Neuronal stem cell (in vitro differentiated cells): Measurements from ENCODE around the gene SPTLC3.

ENCODE experiments used
- DNase-seq: peaks from one replicate; pipeline ENCODE4 v3.0.0-alpha.2; 2013; ENCODE audit warnings: low spot score
- H2AFZ ChIP-seq: one replicate; pipeline ENCODE4 v1.6.1; 2013; ENCODE audit warnings: mild to moderate bottlenecking, low read length, inconsistent platforms
- H2AK5ac ChIP-seq: 2 replicates; pipeline ENCODE4 v1.6.1; 2013; ENCODE audit warnings: low read depth, mild to moderate bottlenecking, inconsistent platforms, low read length, moderate library complexity, mixed read lengths
- H2BK120ac ChIP-seq: 2 replicates; pipeline ENCODE4 v1.6.1; 2013; ENCODE audit warnings: low read depth, mild to moderate bottlenecking, inconsistent platforms, low read length, moderate library complexity, mixed read lengths
- H2BK12ac ChIP-seq: one replicate; pipeline ENCODE4 v1.6.1; 2013; ENCODE audit warnings: low read length, inconsistent platforms
- H2BK15ac ChIP-seq: 2 replicates; pipeline ENCODE4 v1.6.1; 2013; ENCODE audit warnings: mild to moderate bottlenecking, low read length, inconsistent platforms, mixed read lengths
- H2BK5ac ChIP-seq: one replicate; pipeline ENCODE4 v1.6.1; 2013; ENCODE audit warnings: inconsistent platforms, mild to moderate bottlenecking, low read length, moderate library complexity
- H3K14ac ChIP-seq: one replicate; pipeline ENCODE4 v1.6.1; 2013; ENCODE audit warnings: low read length, inconsistent platforms
- H3K18ac ChIP-seq: 2 replicates; pipeline ENCODE4 v1.6.1; 2013; ENCODE audit warnings: low read length, inconsistent platforms
- H3K23ac ChIP-seq: 2 replicates; pipeline ENCODE4 v1.6.1; 2013; ENCODE audit warnings: low read depth, mild to moderate bottlenecking, mixed read lengths, low read length, inconsistent platforms; ENCODE audit not compliant: poor library complexity
- H3K27ac ChIP-seq: replicated peaks from 3 replicates; pipeline ENCODE4 v1.5.1; 2013; ENCODE audit warnings: low read length, inconsistent platforms
- H3K27me3 ChIP-seq, 3 experiments: 2 replicates each; pipeline ENCODE4 v1.6.1; 2013; ENCODE audit warnings: low read length in 3 of 3, mild to moderate bottlenecking in 2 of 3, inconsistent platforms in 1 of 3, low read depth in 1 of 3, mixed read lengths in 1 of 3, moderate library complexity in 1 of 3; ENCODE audit not compliant: control insufficient read depth in 3 of 3, insufficient read depth in 3 of 3
- H3K36me3 ChIP-seq, 2 donors: replicated peaks in 1 of 2; 2 replicates each; pipeline ENCODE4 v1.6.1; 2013; ENCODE audit warnings: low read length in 2 of 2; ENCODE audit not compliant: control insufficient read depth in 2 of 2, insufficient read depth in 2 of 2
- H3K4ac ChIP-seq: 2 replicates; pipeline ENCODE4 v1.6.1; 2013; ENCODE audit warnings: inconsistent platforms, mild to moderate bottlenecking, low read length, moderate library complexity
- H3K4me1 ChIP-seq, 2 donors: 1 replicate in 1 of 2; 2 replicates in 1 of 2; pipeline ENCODE4 v1.6.1; 2013; ENCODE audit warnings: low read length in 2 of 2, low read depth in 1 of 2; ENCODE audit not compliant: control insufficient read depth in 2 of 2, insufficient read depth in 1 of 2
- H3K4me2 ChIP-seq: one replicate; pipeline ENCODE4 v1.6.1; 2013; ENCODE audit warnings: mild to moderate bottlenecking, low read length, inconsistent platforms; ENCODE audit not compliant: insufficient read depth, poor library complexity, severe bottlenecking
- H3K4me3 ChIP-seq, 2 donors: 2 replicates each; pipeline ENCODE4 v1.5.1; 2013; ENCODE audit warnings: low read length in 2 of 2, mild to moderate bottlenecking in 2 of 2, inconsistent platforms in 1 of 2, moderate library complexity in 1 of 2
- H3K79me1 ChIP-seq: one replicate; pipeline ENCODE4 v1.6.1; 2013; ENCODE audit warnings: low read depth, mild to moderate bottlenecking, inconsistent platforms, low read length, moderate library complexity
- H3K9ac ChIP-seq: one replicate; pipeline ENCODE4 v1.6.1; 2013; ENCODE audit warnings: mild to moderate bottlenecking, low read depth, low read length, inconsistent platforms; ENCODE audit not compliant: poor library complexity
- H3K9me3 ChIP-seq, 2 donors: replicated peaks in 1 of 2; 2 replicates each; pipeline versions ENCODE3 to v1.6.1; 2013; ENCODE audit warnings: low read length in 2 of 2, mild to moderate bottlenecking in 2 of 2, inconsistent platforms in 1 of 2, low read depth in 1 of 2, mixed read lengths in 1 of 2, moderate library complexity in 1 of 2; ENCODE audit not compliant: control insufficient read depth in 2 of 2, insufficient read depth in 1 of 2
- H4K8ac ChIP-seq: one replicate; pipeline ENCODE4 v1.6.1; 2013; ENCODE audit warnings: low read depth, mild to moderate bottlenecking, inconsistent platforms, low read length, moderate library complexity
- H4K91ac ChIP-seq: one replicate; pipeline ENCODE4 v1.6.1; 2013; ENCODE audit warnings: low read length, low read depth, mild to moderate bottlenecking, inconsistent platforms; ENCODE audit not compliant: poor library complexity
- WGBS, 2 donors: extraction: QIAGEN DNeasy Blood & Tissue Kit; methylation state at CpG; one replicate each; pipeline ENCODE4 v1.1.7; 2013; ENCODE audit warnings: missing lambda C conversion rate in 2 of 2, mixed read lengths in 1 of 2; ENCODE audit not compliant: insufficient read length in 2 of 2, insufficient replicate concordance in 1 of 2; ENCODE audit errors: extremely low coverage in 2 of 2; 5-methylcytosine and 5-hydroxymethylcytosine counted together

The SPTLC3 gene

DNA sequence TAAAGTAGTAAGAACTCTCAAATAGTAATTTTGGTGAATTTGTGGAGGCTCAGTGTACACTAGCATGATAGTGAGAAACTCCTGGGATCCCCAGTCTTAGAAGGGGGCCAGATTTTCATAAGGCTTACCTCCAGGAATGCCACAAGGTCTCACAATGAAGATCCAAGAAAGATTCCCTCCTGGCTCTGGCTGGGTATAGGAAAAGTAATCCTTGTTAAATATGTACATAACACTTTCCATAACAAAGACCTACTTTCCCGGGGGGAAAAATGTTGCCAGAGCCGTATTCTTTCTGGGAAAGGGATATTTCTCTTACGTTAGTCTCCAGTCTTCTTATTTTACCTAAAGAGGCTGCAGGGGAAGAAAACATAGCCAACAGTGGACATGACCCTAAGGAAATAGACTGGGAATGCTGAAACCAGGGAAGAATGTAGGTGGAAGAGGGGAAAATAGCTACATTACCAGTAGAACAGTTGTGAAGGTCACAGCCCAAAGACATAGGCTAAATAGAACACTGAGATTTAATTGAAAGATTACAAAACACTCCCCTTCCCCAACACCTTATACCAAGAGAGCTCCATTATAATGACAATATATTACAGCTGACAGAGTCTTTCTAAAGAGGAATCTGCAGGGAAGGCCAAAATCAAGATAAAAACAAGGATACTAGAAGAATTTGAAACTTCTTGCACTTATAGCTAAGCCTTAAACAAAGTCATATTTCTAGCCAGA, 177.4 kb downstream of the SPTLC3 start:
- Histone ChIP-seq H3K4me2 (no peak overlapping the region), H3K4me1 (no peaks in the 10 kb centered on the region), H3K36me3 (no peaks in the 10 kb centered on the region), H3K4me3 (no peak overlapping the region), H3K9ac (no peak overlapping the region), H3K14ac (no peak overlapping the region), H2BK12ac (no peak overlapping the region), H3K79me1 (no peaks in the 10 kb centered on the region), H3K9me3 (no peaks in the 10 kb centered on the region), H3K27me3 (no peaks in the 10 kb centered on the region), H3K18ac (no peak overlapping the region), H3K27ac (no peak overlapping the region), H2AFZ (no peak overlapping the region), H2BK15ac (no peak overlapping the region), H4K8ac (no peak overlapping the region), H4K91ac (no peak overlapping the region), H2BK5ac (no peak overlapping the region), H3K23ac (no peak overlapping the region), H3K4ac (no peak overlapping the region), H2AK5ac (no peak overlapping the region), H2BK120ac (no peak overlapping the region)
- no peak for DNase-seq
- no CpG with 5 or more reads among the region's 3 CpGs for WGBS, 2 donors

DNA sequence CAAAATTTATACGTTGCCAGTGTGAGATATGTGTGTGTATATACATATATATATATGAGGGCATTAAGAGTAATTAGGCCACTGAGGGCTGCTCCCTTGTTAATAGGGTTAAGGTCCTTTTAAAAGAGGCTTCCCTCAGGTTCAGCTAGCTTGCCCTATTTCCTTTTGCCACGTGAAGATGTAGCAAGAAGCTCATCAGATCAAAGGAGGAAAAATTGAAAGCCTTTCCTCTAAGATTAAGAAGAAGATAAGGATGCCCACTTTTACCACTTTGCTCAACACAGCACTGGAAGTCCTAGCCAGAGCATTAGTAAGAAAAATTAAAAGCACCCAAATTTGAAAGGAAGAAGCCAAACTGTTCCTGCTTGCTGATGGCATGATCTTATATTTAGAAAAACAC, 179.1 kb downstream of the SPTLC3 start:
- Histone ChIP-seq H2BK5ac (no peak overlapping the region), H3K79me1 (no peaks in the 10 kb centered on the region), H2AK5ac (no peak overlapping the region), H3K4ac (no peak overlapping the region), H3K36me3 (no peaks in the 10 kb centered on the region), H3K27ac (no peak overlapping the region), H3K18ac (no peak overlapping the region), H3K4me3 (no peak overlapping the region), H4K91ac (no peak overlapping the region), H2BK120ac (no peak overlapping the region), H3K4me1 (no peaks in the 10 kb centered on the region), H3K27me3 (no peaks in the 10 kb centered on the region), H2BK12ac (no peak overlapping the region), H3K9ac (no peak overlapping the region), H2AFZ (no peak overlapping the region), H3K9me3 (no peaks in the 10 kb centered on the region), H3K14ac (no peak overlapping the region), H3K23ac (no peak overlapping the region), H2BK15ac (no peak overlapping the region), H4K8ac (no peak overlapping the region), H3K4me2 (no peak overlapping the region)
- no CpG with 5 or more reads among the region's 2 CpGs for WGBS, 2 donors
- no peak for DNase-seq

DNA sequence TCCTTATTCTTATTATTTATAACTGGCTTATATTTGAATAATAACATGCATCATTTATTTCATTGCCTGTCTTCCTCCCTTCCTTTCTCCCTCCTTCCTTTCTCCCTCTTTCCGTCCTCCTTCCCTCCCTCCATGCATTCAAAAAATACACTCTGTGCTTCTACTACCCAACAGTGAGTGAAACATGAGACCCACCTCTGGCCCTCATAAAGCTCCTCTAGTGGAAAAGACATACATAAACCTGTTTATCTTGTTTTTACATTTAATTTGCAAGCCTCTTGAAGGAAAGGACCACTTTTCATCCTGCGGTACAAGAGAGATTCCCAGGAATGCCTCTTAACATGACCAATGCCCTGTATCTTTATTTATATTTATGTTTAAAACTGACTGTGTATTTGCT, 190.5 kb downstream of the SPTLC3 start:
- no peak overlapping the region for H3K18ac ChIP-seq
- no peaks in the 10 kb centered on the region for H3K36me3 ChIP-seq
- H2BK120ac ChIP-seq: no peak overlapping the region
- no peak for DNase-seq
- H3K14ac ChIP-seq: no peak overlapping the region
- no peak overlapping the region for H2BK12ac ChIP-seq
- no peak overlapping the region for H4K8ac ChIP-seq
- no peaks in the 10 kb centered on the region for H3K9me3 ChIP-seq
- no peak overlapping the region for H3K27ac ChIP-seq
- H4K91ac ChIP-seq: no peak overlapping the region
- no peak overlapping the region for H2AK5ac ChIP-seq
- no peak overlapping the region for H3K4me3 ChIP-seq
- H3K23ac ChIP-seq: no peak overlapping the region
- H3K9ac ChIP-seq: no peak overlapping the region
- H2BK5ac ChIP-seq: no peak overlapping the region
- H3K4me2 ChIP-seq: no peak overlapping the region
- H3K27me3 ChIP-seq: peaks cover 0 to 16% (median 0%) of the 10 kb centered on the region in 3 experiments
- H2BK15ac ChIP-seq: no peak overlapping the region
- no CpG with 5 or more reads among the region's 2 CpGs for WGBS, 2 donors
- peaks cover 0 to 6% of the 10 kb centered on the region in 2 donors for H3K4me1 ChIP-seq
- H3K4ac ChIP-seq: no peak overlapping the region
- no peak overlapping the region for H2AFZ ChIP-seq
- no peaks in the 10 kb centered on the region for H3K79me1 ChIP-seq

DNA sequence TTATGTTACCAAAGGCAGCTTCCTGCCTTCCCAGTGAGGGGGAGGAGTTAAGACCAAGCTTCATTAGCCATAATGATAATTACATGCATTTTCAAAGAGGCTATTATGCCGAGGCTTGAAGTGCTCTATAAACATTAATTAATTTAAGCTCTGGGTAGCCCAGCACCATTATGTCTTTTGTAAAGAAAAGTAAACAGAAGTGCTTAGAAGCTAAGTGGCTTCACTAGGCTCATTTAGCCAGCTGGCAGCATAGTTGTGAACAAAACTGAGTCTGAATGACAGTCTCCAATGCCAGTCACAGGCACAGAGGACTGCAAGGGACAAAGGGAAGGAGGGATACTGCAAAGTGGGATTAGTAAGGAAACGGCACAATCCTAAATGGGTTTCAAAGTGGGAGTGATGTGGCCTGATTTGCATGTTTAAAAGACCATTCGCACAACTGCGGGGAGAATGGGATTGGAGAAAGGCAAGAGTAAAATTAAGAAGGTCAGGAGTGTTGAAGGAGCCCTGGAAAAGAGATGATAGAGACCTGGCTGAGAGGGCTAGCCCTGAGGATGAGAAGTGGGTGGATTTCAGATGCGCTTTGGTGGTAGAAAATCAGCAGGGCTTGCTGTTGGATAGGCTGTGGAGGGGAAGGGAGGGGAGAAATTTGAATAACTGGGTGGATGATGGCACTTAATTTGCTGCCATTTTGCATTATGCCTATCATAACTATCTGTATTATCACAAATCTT, 192.2 kb downstream of the SPTLC3 start:
- Histone ChIP-seq H4K91ac (no peak overlapping the region), H3K27ac (no peak overlapping the region), H3K9me3 (peaks cover 0 to 4% of the 10 kb centered on the region in 2 donors), H2AK5ac (no peak overlapping the region), H2BK12ac (no peak overlapping the region), H3K23ac (no peak overlapping the region), H3K4me2 (no peak overlapping the region), H3K36me3 (no peaks in the 10 kb centered on the region), H2BK5ac (no peak overlapping the region), H3K4me3 (no peak overlapping the region), H2AFZ (no peak overlapping the region), H4K8ac (no peak overlapping the region), H2BK15ac (no peak overlapping the region), H3K79me1 (no peaks in the 10 kb centered on the region), H3K14ac (no peak overlapping the region), H3K9ac (no peak overlapping the region), H3K4me1 (peaks cover 0 to 6% of the 10 kb centered on the region in 2 donors), H3K27me3 (peaks cover 0 to 29% (median 5%) of the 10 kb centered on the region in 3 experiments), H3K18ac (no peak overlapping the region), H2BK120ac (no peak overlapping the region), H3K4ac (no peak overlapping the region)
- WGBS, 2 donors: no CpG with 5 or more reads among the region's 5 CpGs
- DNase-seq: peak; percentile 70
